ENCODE data around the gene VIL1. TPM values are rescaled to one million over a fixed set of nuclear protein-coding genes. Genes with fewer than 3 reads are reported as not detected.

VIL1 gene
- total and polyA plus RNA-seq, 2 of the 13 experiments (the other 11 are each of a cell fraction or from before 2014, with no cell fraction given), result 287 to 301 TPM

DNA sequence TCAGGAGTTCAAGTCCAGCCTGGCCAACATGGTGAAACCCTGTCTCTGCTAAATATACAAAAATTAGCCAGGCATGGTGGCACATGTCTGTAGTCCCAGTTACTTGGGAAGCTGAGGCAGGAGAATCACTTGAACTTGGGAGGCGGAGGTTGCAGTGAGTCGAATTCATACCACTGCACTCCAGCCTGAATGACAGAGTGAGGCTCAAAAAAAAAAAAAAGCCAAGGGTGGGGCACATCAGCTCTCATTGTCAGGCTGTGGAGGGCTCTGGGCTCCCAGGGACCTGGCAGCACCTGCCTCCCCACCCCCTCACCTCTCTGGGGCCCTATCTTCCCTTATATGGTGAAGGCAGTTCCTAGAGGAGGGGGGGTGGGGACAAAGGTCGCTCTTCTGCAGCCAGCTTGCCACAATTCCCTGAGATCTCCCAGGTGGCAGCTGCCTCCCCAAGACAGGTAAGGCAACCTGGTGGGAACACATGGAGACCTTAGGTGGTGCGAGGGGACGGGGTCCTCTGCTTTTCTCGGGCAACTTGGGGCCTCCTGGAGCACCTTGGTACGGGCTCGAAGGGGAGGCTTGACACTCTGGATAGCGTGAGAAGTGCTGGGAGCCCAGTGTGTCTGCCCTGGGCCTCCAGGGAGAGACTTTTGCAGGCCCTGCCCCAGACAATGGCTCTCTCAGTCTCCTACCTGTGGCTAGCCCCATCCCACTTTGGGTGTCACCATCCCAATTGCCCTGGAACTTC is at the start of gene VIL1 (continued):
- no peak; the same call in 1 of the 2 replicates for TF ChIP-seq JUN (CRISPR knock-in tag; IDR thresholded peaks at IDR 0.05)
- peak; percentile 96 for TF ChIP-seq ZSCAN9 (CRISPR knock-in tag; IDR thresholded peaks at IDR 0.05; ENCODE audit: borderline replicate concordance)
- peak; percentile 57; the same call in 1 of the 2 replicates for TF ChIP-seq ZNF788 (CRISPR knock-in tag; IDR thresholded peaks at IDR 0.05; ENCODE audit: borderline replicate concordance)
- no peak for TF ChIP-seq CBX2 (IDR thresholded peaks at IDR 0.05; ENCODE audit: low read depth, low read length)
- 0 out of 2 replicates have a peak, but pooled peaks have one; percentile 39 for TF ChIP-seq CBX2 (CRISPR knock-in tag; IDR thresholded peaks at IDR 0.05; ENCODE audit: low read depth)
- no peak for TF ChIP-seq ATAD3A (CRISPR knock-in tag; IDR thresholded peaks at IDR 0.05)
- TF ChIP-seq, protein P1, sequence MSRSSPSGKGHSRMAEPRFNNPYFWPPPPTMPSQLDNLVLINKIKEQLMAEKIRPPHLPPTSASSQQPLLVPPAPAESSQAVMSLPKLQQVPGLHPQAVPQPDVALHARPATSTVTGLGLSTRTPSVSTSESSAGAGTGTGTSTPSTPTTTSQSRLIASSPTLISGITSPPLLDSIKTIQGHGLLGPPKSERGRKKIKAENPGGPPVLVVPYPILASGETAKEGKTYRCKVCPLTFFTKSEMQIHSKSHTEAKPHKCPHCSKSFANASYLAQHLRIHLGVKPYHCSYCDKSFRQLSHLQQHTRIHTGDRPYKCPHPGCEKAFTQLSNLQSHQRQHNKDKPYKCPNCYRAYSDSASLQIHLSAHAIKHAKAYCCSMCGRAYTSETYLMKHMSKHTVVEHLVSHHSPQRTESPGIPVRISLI (CRISPR knock-in tag; IDR thresholded peaks at IDR 0.05; ENCODE audit: borderline replicate concordance), result peak; percentile 97
- TF ChIP-seq, protein P2, sequence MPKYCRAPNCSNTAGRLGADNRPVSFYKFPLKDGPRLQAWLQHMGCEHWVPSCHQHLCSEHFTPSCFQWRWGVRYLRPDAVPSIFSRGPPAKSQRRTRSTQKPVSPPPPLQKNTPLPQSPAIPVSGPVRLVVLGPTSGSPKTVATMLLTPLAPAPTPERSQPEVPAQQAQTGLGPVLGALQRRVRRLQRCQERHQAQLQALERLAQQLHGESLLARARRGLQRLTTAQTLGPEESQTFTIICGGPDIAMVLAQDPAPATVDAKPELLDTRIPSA (CRISPR knock-in tag; IDR thresholded peaks at IDR 0.05; ENCODE audit: borderline replicate concordance), result no peak
- TF ChIP-seq EEA1 (CRISPR knock-in tag; IDR thresholded peaks at IDR 0.05; ENCODE audit: borderline replicate concordance), result no peak
- TF ChIP-seq ZNF589 (CRISPR knock-in tag; conservative IDR thresholded peaks at IDR 0.05), result no peak
- peak; percentile 15; the same call in 1 of the 2 replicates for TF ChIP-seq ZNF777 (CRISPR knock-in tag; IDR thresholded peaks at IDR 0.05)
- no peak for TF ChIP-seq ZNF10 (CRISPR knock-in tag; IDR thresholded peaks at IDR 0.05; ENCODE audit: borderline replicate concordance, low read depth)
- TF ChIP-seq, protein P3, sequence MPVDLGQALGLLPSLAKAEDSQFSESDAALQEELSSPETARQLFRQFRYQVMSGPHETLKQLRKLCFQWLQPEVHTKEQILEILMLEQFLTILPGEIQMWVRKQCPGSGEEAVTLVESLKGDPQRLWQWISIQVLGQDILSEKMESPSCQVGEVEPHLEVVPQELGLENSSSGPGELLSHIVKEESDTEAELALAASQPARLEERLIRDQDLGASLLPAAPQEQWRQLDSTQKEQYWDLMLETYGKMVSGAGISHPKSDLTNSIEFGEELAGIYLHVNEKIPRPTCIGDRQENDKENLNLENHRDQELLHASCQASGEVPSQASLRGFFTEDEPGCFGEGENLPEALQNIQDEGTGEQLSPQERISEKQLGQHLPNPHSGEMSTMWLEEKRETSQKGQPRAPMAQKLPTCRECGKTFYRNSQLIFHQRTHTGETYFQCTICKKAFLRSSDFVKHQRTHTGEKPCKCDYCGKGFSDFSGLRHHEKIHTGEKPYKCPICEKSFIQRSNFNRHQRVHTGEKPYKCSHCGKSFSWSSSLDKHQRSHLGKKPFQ (CRISPR knock-in tag; IDR thresholded peaks at IDR 0.05; ENCODE audit: insufficient replicate concordance), result peak; percentile 34
- TF ChIP-seq ZNF674 (CRISPR knock-in tag; IDR thresholded peaks at IDR 0.05; ENCODE audit: low read depth), result no peak
- TF ChIP-seq, protein P4, sequence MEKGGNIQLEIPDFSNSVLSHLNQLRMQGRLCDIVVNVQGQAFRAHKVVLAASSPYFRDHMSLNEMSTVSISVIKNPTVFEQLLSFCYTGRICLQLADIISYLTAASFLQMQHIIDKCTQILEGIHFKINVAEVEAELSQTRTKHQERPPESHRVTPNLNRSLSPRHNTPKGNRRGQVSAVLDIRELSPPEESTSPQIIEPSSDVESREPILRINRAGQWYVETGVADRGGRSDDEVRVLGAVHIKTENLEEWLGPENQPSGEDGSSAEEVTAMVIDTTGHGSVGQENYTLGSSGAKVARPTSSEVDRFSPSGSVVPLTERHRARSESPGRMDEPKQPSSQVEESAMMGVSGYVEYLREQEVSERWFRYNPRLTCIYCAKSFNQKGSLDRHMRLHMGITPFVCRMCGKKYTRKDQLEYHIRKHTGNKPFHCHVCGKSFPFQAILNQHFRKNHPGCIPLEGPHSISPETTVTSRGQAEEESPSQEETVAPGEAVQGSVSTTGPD (CRISPR knock-in tag; IDR thresholded peaks at IDR 0.05), result no peak
- no peak for TF ChIP-seq ZNF484 (CRISPR knock-in tag; IDR thresholded peaks at IDR 0.05; ENCODE audit: borderline replicate concordance, low read depth)
- no peak for TF ChIP-seq PRMT3 (CRISPR knock-in tag; IDR thresholded peaks at IDR 0.05; ENCODE audit: borderline replicate concordance, low read depth)
- TF ChIP-seq TGIF2 (CRISPR knock-in tag; IDR thresholded peaks at IDR 0.05), result peak; percentile 86
- TF ChIP-seq SMAD9 (CRISPR knock-in tag; IDR thresholded peaks at IDR 0.05), result no peak; the same call in 1 of the 2 replicates
- no peak for TF ChIP-seq RFX5 (IDR thresholded peaks at IDR 0.05; ENCODE audit: low read depth, low read length)
- TF ChIP-seq CBFB (CRISPR knock-in tag; IDR thresholded peaks at IDR 0.05), result peak; percentile 35; the same call in 1 of the 2 replicates
- no peak for TF ChIP-seq RNF2 (conservative IDR thresholded peaks at IDR 0.05; ENCODE audit: low read depth)
- TF ChIP-seq, protein P5, sequence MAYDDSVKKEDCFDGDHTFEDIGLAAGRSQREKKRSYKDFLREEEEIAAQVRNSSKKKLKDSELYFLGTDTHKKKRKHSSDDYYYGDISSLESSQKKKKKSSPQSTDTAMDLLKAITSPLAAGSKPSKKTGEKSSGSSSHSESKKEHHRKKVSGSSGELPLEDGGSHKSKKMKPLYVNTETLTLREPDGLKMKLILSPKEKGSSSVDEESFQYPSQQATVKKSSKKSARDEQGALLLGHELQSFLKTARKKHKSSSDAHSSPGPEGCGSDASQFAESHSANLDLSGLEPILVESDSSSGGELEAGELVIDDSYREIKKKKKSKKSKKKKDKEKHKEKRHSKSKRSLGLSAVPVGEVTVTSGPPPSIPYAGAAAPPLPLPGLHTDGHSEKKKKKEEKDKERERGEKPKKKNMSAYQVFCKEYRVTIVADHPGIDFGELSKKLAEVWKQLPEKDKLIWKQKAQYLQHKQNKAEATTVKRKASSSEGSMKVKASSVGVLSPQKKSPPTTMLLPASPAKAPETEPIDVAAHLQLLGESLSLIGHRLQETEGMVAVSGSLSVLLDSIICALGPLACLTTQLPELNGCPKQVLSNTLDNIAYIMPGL (CRISPR knock-in tag; IDR thresholded peaks at IDR 0.05; ENCODE audit: borderline replicate concordance in 1 of 2, low read depth in 1 of 2), result peak; percentile 39 to 78; a peak in 2 of 4 replicates

Measured in HepG2 (cell line).